Measurements from ENCODE around the gene HHIPL1. TPM values are rescaled to one million over a fixed set of nuclear protein-coding genes. Genes with fewer than 3 reads are reported as not detected.

Gene HHIPL1
- total RNA-seq, 1 donor from 2014 or later, result 2.7 TPM

GRCh38 chr14:99619835-99620834 lies 24.8 kb upstream of the HHIPL1 start:
- Mint-ChIP-seq H3K36me3 (ENCODE audit: unreplicated experiment) (no peaks in the 10 kb centered on the region), H3K4me1 (ENCODE audit: unreplicated experiment) (peaks cover 22% of the 10 kb centered on the region), H3K27ac (ENCODE audit: unreplicated experiment) (no peak overlapping the region), H3K9me3 (ENCODE audit: unreplicated experiment) (no peaks in the 10 kb centered on the region), H3K27me3 (ENCODE audit: unreplicated experiment) (peaks cover 2% of the 10 kb centered on the region), H3K4me3 (ENCODE audit: unreplicated experiment) (no peak overlapping the region)
- TF ChIP-seq CTCF (IDR thresholded peaks at IDR 0.05), result no peak
- DNase-seq (ENCODE audit: extremely low spot score, unreplicated experiment), result no peak

GRCh38 chr14:99621948-99622347 lies 23.0 kb upstream of the HHIPL1 start:
- peaks cover 10% of the 10 kb centered on the region for H3K4me1 Mint-ChIP-seq (ENCODE audit: unreplicated experiment)
- no peak for TF ChIP-seq CTCF (IDR thresholded peaks at IDR 0.05)
- peaks cover 2% of the 10 kb centered on the region for H3K27me3 Mint-ChIP-seq (ENCODE audit: unreplicated experiment)
- H3K36me3 Mint-ChIP-seq (ENCODE audit: unreplicated experiment), result no peaks in the 10 kb centered on the region
- DNase-seq (ENCODE audit: extremely low spot score, unreplicated experiment), result no peak
- H3K27ac Mint-ChIP-seq (ENCODE audit: unreplicated experiment), result no peak overlapping the region
- H3K4me3 Mint-ChIP-seq (ENCODE audit: unreplicated experiment), result no peak overlapping the region
- no peaks in the 10 kb centered on the region for H3K9me3 Mint-ChIP-seq (ENCODE audit: unreplicated experiment)

GRCh38 chr14:99624024-99624423 lies 20.9 kb upstream of the HHIPL1 start:
- H3K27me3 Mint-ChIP-seq (ENCODE audit: unreplicated experiment), result no peaks in the 10 kb centered on the region
- peaks cover 14% of the 10 kb centered on the region for H3K4me1 Mint-ChIP-seq (ENCODE audit: unreplicated experiment)
- H3K36me3 Mint-ChIP-seq (ENCODE audit: unreplicated experiment), result no peaks in the 10 kb centered on the region
- no peak overlapping the region for H3K4me3 Mint-ChIP-seq (ENCODE audit: unreplicated experiment)
- TF ChIP-seq CTCF (IDR thresholded peaks at IDR 0.05), result no peak
- DNase-seq (ENCODE audit: extremely low spot score, unreplicated experiment), result no peak
- H3K27ac Mint-ChIP-seq (ENCODE audit: unreplicated experiment), result no peak overlapping the region
- no peaks in the 10 kb centered on the region for H3K9me3 Mint-ChIP-seq (ENCODE audit: unreplicated experiment)

- Mint-ChIP-seq H3K4me1 (ENCODE audit: unreplicated experiment) (peaks cover 11% of the 10 kb centered on the region), H3K27ac (ENCODE audit: unreplicated experiment) (no peak overlapping the region), H3K27me3 (ENCODE audit: unreplicated experiment) (no peaks in the 10 kb centered on the region), H3K9me3 (ENCODE audit: unreplicated experiment) (no peaks in the 10 kb centered on the region), H3K36me3 (ENCODE audit: unreplicated experiment) (no peaks in the 10 kb centered on the region), H3K4me3 (ENCODE audit: unreplicated experiment) (no peak overlapping the region)
- TF ChIP-seq CTCF (IDR thresholded peaks at IDR 0.05), result no peak
- no peak for DNase-seq (ENCODE audit: extremely low spot score, unreplicated experiment)
Observed at GRCh38 chr14:99624971-99625370, 20.0 kb upstream of the HHIPL1 start.

- no peak for TF ChIP-seq CTCF (IDR thresholded peaks at IDR 0.05)
- Mint-ChIP-seq H3K27ac (ENCODE audit: unreplicated experiment) (no peak overlapping the region), H3K36me3 (ENCODE audit: unreplicated experiment) (no peaks in the 10 kb centered on the region), H3K4me3 (ENCODE audit: unreplicated experiment) (no peak overlapping the region), H3K9me3 (ENCODE audit: unreplicated experiment) (no peaks in the 10 kb centered on the region), H3K4me1 (ENCODE audit: unreplicated experiment) (peaks cover 10% of the 10 kb centered on the region), H3K27me3 (ENCODE audit: unreplicated experiment) (no peaks in the 10 kb centered on the region)
- DNase-seq (ENCODE audit: extremely low spot score, unreplicated experiment), result no peak
Observed at GRCh38 chr14:99625476-99625875, 19.5 kb upstream of the HHIPL1 start.
